CD8-positive, alpha-beta memory T cell (primary cell): ENCODE measurements around the gene NFATC3. TPM values are rescaled to one million over a fixed set of nuclear protein-coding genes. Genes with fewer than 3 reads are reported as not detected.

Experiments
- CTCF ChIA-PET: fragments of 350-600 bp; sonication (Branson Sonifier 250); formaldehyde crosslinking; loops from one replicate; lab custom pipeline; 2021; ENCODE audit warnings: antibody characterized with exemption; lab: Charles Lee
- POLR2A ChIA-PET: fragments of 350-600 bp; sonication (Branson Sonifier 250); formaldehyde crosslinking; loops from one replicate; lab custom pipeline; 2021; ENCODE audit warnings: antibody characterized with exemption; lab: Charles Lee
- DNase-seq, 5 donors: peaks; one replicate each; pipeline versions ENCODE4 v3.0.0 to v3.0.0-alpha.2; 2020 to 2022; ENCODE audit warnings: mixed read lengths in 1 of 5
- H3K27ac ChIP-seq: one replicate; pipeline ENCODE4 v1.7.0; 2013; ENCODE audit warnings: low read depth, mild to moderate bottlenecking, low read length, moderate library complexity
- H3K27me3 ChIP-seq: 2 replicates; pipeline ENCODE4 v1.7.0; 2013; ENCODE audit warnings: low read length, mild to moderate bottlenecking; ENCODE audit not compliant: insufficient read depth, poor library complexity, severe bottlenecking
- H3K36me3 ChIP-seq: 2 replicates; pipeline ENCODE4 v1.7.0; 2013; ENCODE audit warnings: mild to moderate bottlenecking, low read length, moderate library complexity; ENCODE audit not compliant: insufficient read depth
- H3K4me1 ChIP-seq: 2 replicates; pipeline ENCODE4 v1.7.0; 2013; ENCODE audit warnings: mild to moderate bottlenecking, low read length, moderate library complexity; ENCODE audit not compliant: insufficient read depth
- H3K4me3 ChIP-seq: 2 replicates; pipeline ENCODE4 v1.7.0; 2013; ENCODE audit warnings: mild to moderate bottlenecking, low read length
- H3K9me3 ChIP-seq: 2 replicates; pipeline ENCODE4 v1.7.0; 2013; ENCODE audit warnings: mild to moderate bottlenecking, low read length
- H3K27ac Mint-ChIP-seq, 8 donors: one replicate each; pipeline ENCODE4 v1.8.0; 2020 to 2021; ENCODE audit warnings: mixed read lengths in 8 of 8, mild to moderate bottlenecking in 6 of 8, inconsistent platforms in 3 of 8, moderate library complexity in 3 of 8
- H3K27me3 Mint-ChIP-seq, 2 donors: one replicate each; pipeline ENCODE4 v1.8.0; 2020 to 2021; ENCODE audit warnings: mixed read lengths in 2 of 2, mild to moderate bottlenecking in 1 of 2, moderate library complexity in 1 of 2
- H3K36me3 Mint-ChIP-seq, 3 donors: one replicate each; pipeline ENCODE4 v1.8.0; 2020 to 2021; ENCODE audit warnings: mixed read lengths in 3 of 3, inconsistent platforms in 1 of 3, mild to moderate bottlenecking in 1 of 3
- H3K4me1 Mint-ChIP-seq, 3 donors: one replicate each; pipeline ENCODE4 v1.8.0; 2020 to 2021; ENCODE audit warnings: mixed read lengths in 3 of 3, inconsistent platforms in 1 of 3, mild to moderate bottlenecking in 1 of 3
- H3K4me3 Mint-ChIP-seq, 7 donors: one replicate each; pipeline ENCODE4 v1.8.0; 2020 to 2021; ENCODE audit warnings: mixed read lengths in 7 of 7, mild to moderate bottlenecking in 6 of 7, moderate library complexity in 4 of 7, inconsistent platforms in 2 of 7
- H3K9me3 Mint-ChIP-seq, 5 donors: one replicate each; pipeline ENCODE4 v1.8.0; 2020 to 2022; ENCODE audit warnings: mixed read lengths in 5 of 5, mild to moderate bottlenecking in 3 of 5, moderate library complexity in 2 of 5, inconsistent platforms in 1 of 5
- polyA plus RNA-seq: library from polyadenylated mRNA; unstranded; fragments of 300-500 nt; fragmentation: Illumina TruSeq; gene quantifications from one replicate; pipeline ENCODE4 v1.2.3, GENCODE V29; 2021
- total RNA-seq, 2 experiments: library from RNA; stranded (reverse); gene quantifications; one replicate each; pipeline ENCODE4 v1.2.3, GENCODE V29; 2021

The NFATC3 gene
- total and polyA plus RNA-seq, 3 experiments from 2014 or later = 91.1 to 120 (median 95.9) TPM

- H3K4me1 Mint-ChIP-seq = peaks cover 25 to 43% (median 27%) of the 10 kb centered on the region in 3 donors
- Histone ChIP-seq H3K36me3 (no peaks in the 10 kb centered on the region), H3K9me3 (no peaks in the 10 kb centered on the region), H3K4me1 (peaks cover 22% of the 10 kb centered on the region), H3K27me3 (no peaks in the 10 kb centered on the region), H3K27ac (no peak overlapping the region), H3K4me3 (peak overlapping the region; percentile 78)
- H3K27ac Mint-ChIP-seq = peak overlapping the region; percentile 63 to 94 (median 85)
- peak in 2 of 5 donors; percentile 20 to 32 for DNase-seq
- peaks cover 0 to 3% (median 0%) of the 10 kb centered on the region in 5 donors for H3K9me3 Mint-ChIP-seq
- peaks cover 0 to 4% of the 10 kb centered on the region in 2 donors for H3K27me3 Mint-ChIP-seq
- ChIA-PET POLR2A (interaction anchor here (0.7 to 1.5 kb wide), 3 partner anchors 26 to 74 kb away, joined by 3 to 5 read pairs (median 4); partner anchors contain the start of genes PRMT7, SLC7A6 and SLC7A6OS), CTCF (interaction anchor here (0.7 to 2.4 kb wide), 9 partner anchors 9 to 166 kb away, joined by 3 to 12 read pairs (median 3); partner anchors contain the start of genes NFATC3, PLA2G15 and SLC7A6)
- H3K36me3 Mint-ChIP-seq = peaks cover 0 to 5% (median 0%) of the 10 kb centered on the region in 3 donors
- peak overlapping the region; percentile 88 to 97 (median 96) for H3K4me3 Mint-ChIP-seq
Observed at GRCh38 chr16:68236826-68237242, 151.7 kb downstream of the NFATC3 start.

GRCh38 chr16:68237243-68238028 is 152.3 kb downstream of the NFATC3 start:
- H3K27me3 Mint-ChIP-seq = peaks cover 0 to 4% of the 10 kb centered on the region in 2 donors
- no peaks in the 10 kb centered on the region for H3K36me3 ChIP-seq
- H3K4me1 ChIP-seq = peaks cover 22% of the 10 kb centered on the region
- H3K36me3 Mint-ChIP-seq = peaks cover 0 to 5% (median 0%) of the 10 kb centered on the region in 3 donors
- no peak overlapping the region for H3K27ac ChIP-seq
- peaks cover 25 to 43% (median 27%) of the 10 kb centered on the region in 3 donors for H3K4me1 Mint-ChIP-seq
- no peaks in the 10 kb centered on the region for H3K27me3 ChIP-seq
- DNase-seq = peak; percentile 80 to 90 (median 82)
- no peaks in the 10 kb centered on the region for H3K9me3 ChIP-seq
- peak overlapping the region; percentile 88 to 97 (median 96) for H3K4me3 Mint-ChIP-seq
- CTCF ChIA-PET = interaction anchor here (0.7 to 2.4 kb wide), 10 partner anchors 8 to 167 kb away, joined by 3 to 12 read pairs (median 3); partner anchors contain the start of genes NFATC3, PLA2G15 and SLC7A6
- POLR2A ChIA-PET = interaction anchor here (0.6 to 0.7 kb wide), 2 partner anchors 25 to 1147 kb away, joined by 3 to 5 read pairs; no protein-coding TSS in a partner anchor
- peak overlapping the region; percentile 78 for H3K4me3 ChIP-seq
- H3K9me3 Mint-ChIP-seq = peaks cover 0 to 3% (median 0%) of the 10 kb centered on the region in 5 donors
- H3K27ac Mint-ChIP-seq = peak overlapping the region; percentile 84 to 94 (median 92)

DNA sequence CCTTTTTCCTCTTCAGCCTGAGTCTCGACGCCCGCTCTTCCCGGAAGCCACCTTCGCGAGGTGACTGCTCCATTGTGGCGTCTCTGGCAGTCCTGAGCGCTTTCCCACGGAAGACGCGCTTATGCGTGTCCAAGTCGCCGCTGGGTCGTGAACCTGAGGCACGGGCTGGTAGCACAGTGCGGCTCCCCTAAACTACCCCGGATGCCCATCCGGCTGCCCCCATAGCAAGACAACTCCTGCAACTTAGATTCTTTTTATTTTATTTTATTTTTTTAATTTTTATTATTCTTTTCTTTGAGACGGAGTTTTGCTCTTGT is 152.8 kb downstream of the NFATC3 start:
- DNase-seq = no peak

DNA sequence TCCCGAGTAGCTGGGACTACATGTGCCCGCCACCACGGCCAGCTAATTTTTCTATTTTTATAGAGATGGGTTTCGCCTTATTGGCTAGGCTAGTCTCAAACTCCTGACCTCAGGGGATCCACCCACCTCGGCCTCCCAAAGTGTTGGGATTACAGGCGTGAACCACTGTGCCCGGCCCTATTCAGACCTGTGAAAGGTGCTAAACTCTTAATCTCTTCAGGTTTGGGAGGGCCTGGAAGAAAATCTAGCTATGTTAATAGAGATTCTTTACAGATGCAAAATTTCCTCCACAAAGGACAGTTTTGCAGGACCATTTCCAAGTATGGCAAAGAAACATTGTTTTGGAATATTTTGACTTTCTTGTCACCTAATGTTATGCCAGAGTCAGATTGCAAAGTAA is 156.9 kb downstream of the NFATC3 start:
- H3K4me3 ChIP-seq = no peak overlapping the region
- peaks cover 0 to 12% (median 0%) of the 10 kb centered on the region in 3 donors for H3K36me3 Mint-ChIP-seq
- H3K9me3 Mint-ChIP-seq = no peaks in the 10 kb centered on the region
- no peaks in the 10 kb centered on the region for H3K9me3 ChIP-seq
- H3K27me3 ChIP-seq = no peaks in the 10 kb centered on the region
- no peak overlapping the region for H3K27ac ChIP-seq
- peaks cover 35% of the 10 kb centered on the region for H3K4me1 ChIP-seq
- H3K36me3 ChIP-seq = no peaks in the 10 kb centered on the region
- no peak for DNase-seq
- H3K27me3 Mint-ChIP-seq = no peaks in the 10 kb centered on the region
- peaks cover 31 to 48% (median 33%) of the 10 kb centered on the region in 3 donors for H3K4me1 Mint-ChIP-seq
- H3K4me3 Mint-ChIP-seq = peak overlapping the region in 2 of 7 donors; percentile 36 to 80
- POLR2A ChIA-PET = interaction anchor here (0.7 kb wide), 1 partner anchor 357 kb away, joined by 4 read pairs; the partner anchor contains the start of gene NRN1L
- no peak overlapping the region for H3K27ac Mint-ChIP-seq
- CTCF ChIA-PET = interaction anchor here (1.1 to 5.5 kb wide), 5 partner anchors 9 to 86 kb away, joined by 3 to 42 read pairs (median 4); partner anchors contain the start of gene SLC7A6

More for the DNA sequence above, 152.8 kb downstream of the NFATC3 start:
- H3K9me3 Mint-ChIP-seq = peaks cover 0 to 3% (median 0%) of the 10 kb centered on the region in 5 donors
- CTCF ChIA-PET = interaction anchor here (1.1 to 2.4 kb wide), 6 partner anchors 8 to 153 kb away, joined by 3 to 12 read pairs (median 4); partner anchors contain the start of genes NFATC3, PLA2G15 and SLC7A6
- H3K27me3 Mint-ChIP-seq = peaks cover 0 to 4% of the 10 kb centered on the region in 2 donors
- no peaks in the 10 kb centered on the region for H3K36me3 ChIP-seq
- peaks cover 22% of the 10 kb centered on the region for H3K4me1 ChIP-seq
- H3K27ac ChIP-seq = no peak overlapping the region
- POLR2A ChIA-PET = interaction anchor here (0.5 kb wide), 1 partner anchor 1196 kb away, joined by 3 read pairs; no protein-coding TSS in a partner anchor
- H3K4me3 ChIP-seq = peak overlapping the region; percentile 78
- H3K4me3 Mint-ChIP-seq = peak overlapping the region; percentile 88 to 97 (median 96)
- H3K27ac Mint-ChIP-seq = peak overlapping the region in 7 of 8 donors; percentile 84 to 94 (median 90)
- peaks cover 25 to 43% (median 27%) of the 10 kb centered on the region in 3 donors for H3K4me1 Mint-ChIP-seq
- H3K36me3 Mint-ChIP-seq = peaks cover 0 to 5% (median 0%) of the 10 kb centered on the region in 3 donors
- H3K9me3 ChIP-seq = no peaks in the 10 kb centered on the region
- H3K27me3 ChIP-seq = no peaks in the 10 kb centered on the region

DNA sequence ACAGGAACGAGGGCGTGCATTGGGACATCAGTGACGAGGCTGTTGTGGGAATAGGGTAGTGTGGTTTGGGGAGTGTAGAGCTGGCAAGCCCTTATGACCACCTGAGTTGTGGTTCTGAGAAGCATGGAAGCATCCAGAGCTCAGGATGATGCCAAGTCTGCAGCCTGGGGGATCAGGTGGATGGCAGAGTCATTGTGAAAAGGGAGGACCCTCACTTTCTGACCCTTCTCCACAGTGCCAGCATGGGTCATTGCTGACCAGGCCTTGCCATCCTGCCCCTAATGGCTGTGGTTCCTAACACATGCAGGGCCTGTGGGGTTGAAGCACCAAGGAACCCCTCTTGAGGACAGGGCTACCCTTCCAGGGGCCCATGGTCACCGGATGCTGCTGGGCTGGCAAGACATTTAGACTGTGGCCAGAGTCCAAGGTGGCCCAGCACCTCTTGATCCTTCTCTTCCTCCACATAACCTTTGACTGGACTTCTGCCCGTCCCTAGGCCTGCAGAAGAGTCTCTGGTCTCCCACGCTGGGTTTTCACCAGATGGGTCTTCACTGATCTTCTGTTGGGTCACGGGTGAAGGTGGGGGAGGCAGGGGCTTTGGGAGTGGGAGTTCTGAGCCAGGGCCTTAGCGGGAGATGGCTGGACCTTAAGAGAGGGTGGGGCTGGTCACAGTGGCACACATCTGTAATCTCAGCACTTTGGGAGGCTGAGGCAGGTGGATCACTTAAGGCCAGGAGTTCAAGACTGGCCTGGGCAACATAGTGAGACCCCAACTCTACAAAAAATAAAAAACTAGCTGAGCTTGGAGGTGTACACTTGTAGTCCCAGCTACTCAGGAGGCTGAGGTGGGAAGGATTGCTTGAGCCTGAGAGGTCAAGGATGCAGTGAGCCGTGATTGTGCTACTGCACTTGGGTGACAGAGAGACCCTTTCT is 158.0 kb downstream of the NFATC3 start:
- Mint-ChIP-seq H3K27ac (peak overlapping the region in 1 of 8 donors; percentile 54), H3K27me3 (no peaks in the 10 kb centered on the region), H3K36me3 (peaks cover 0 to 6% (median 0%) of the 10 kb centered on the region in 3 donors), H3K4me1 (peaks cover 25 to 52% (median 28%) of the 10 kb centered on the region in 3 donors), H3K4me3 (peak overlapping the region; percentile 28 to 98 (median 82)), H3K9me3 (no peaks in the 10 kb centered on the region)
- POLR2A ChIA-PET = interaction anchor here (0.7 kb wide), 1 partner anchor 359 kb away, joined by 4 read pairs; the partner anchor contains the start of gene NRN1L
- no peaks in the 10 kb centered on the region for H3K9me3 ChIP-seq
- no peaks in the 10 kb centered on the region for H3K27me3 ChIP-seq
- CTCF ChIA-PET = interaction anchor here (0.7 to 5.5 kb wide), 5 partner anchors 17 to 86 kb away, joined by 3 to 42 read pairs (median 4); partner anchors contain the start of gene SLC7A6
- peaks cover 35% of the 10 kb centered on the region for H3K4me1 ChIP-seq
- H3K27ac ChIP-seq = no peak overlapping the region
- no peak overlapping the region for H3K4me3 ChIP-seq
- no peaks in the 10 kb centered on the region for H3K36me3 ChIP-seq
- DNase-seq = no peak

DNA sequence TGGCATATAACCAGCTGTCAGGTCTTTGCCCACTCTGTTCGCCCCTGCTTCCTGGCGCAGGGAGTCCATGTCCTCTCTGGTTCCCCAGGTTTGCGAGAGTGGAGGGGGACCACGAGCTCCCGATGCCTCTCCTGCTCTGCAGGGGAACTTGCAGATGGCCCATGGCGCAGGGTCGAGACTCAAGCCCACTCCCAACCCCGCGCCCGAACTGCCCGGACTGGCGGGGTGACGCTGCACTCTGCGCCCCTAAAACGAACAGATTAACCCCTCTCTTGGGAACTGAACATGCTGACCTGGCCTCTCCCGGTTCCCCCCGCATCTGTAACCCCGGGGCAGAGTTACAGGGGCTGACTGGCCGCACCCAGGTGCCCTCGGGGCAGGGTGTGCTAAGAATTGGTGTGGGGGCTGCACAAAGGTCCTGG is 159.3 kb downstream of the NFATC3 start:
- Histone ChIP-seq H3K27me3 (no peaks in the 10 kb centered on the region), H3K27ac (peak overlapping the region; percentile 47), H3K36me3 (no peaks in the 10 kb centered on the region), H3K9me3 (no peaks in the 10 kb centered on the region), H3K4me1 (peaks cover 23% of the 10 kb centered on the region), H3K4me3 (peak overlapping the region; percentile 98)
- peak overlapping the region in 5 of 8 donors; percentile 72 to 90 (median 86) for H3K27ac Mint-ChIP-seq
- H3K4me3 Mint-ChIP-seq = peak overlapping the region; percentile 97 to 99 (median 98)
- POLR2A ChIA-PET = interaction anchor here (0.7 to 1.7 kb wide), 6 partner anchors 17 to 1399 kb away, joined by 3 to 6 read pairs (median 4); partner anchors contain the start of genes NFATC3 and SLC7A6
- peaks cover 19 to 44% (median 23%) of the 10 kb centered on the region in 3 donors for H3K4me1 Mint-ChIP-seq
- no peaks in the 10 kb centered on the region for H3K27me3 Mint-ChIP-seq
- no peaks in the 10 kb centered on the region for H3K9me3 Mint-ChIP-seq
- H3K36me3 Mint-ChIP-seq = peaks cover 0 to 13% (median 0%) of the 10 kb centered on the region in 3 donors
- no peak for DNase-seq
- CTCF ChIA-PET = interaction anchor here (1.9 to 5.5 kb wide), 3 partner anchors 16 to 84 kb away, joined by 8 to 42 read pairs (median 18); partner anchors contain the start of gene SLC7A6
